Mucosa of descending colon (tissue), 3 donors: Measurements from ENCODE around the gene HSD17B13. TPM values are rescaled to one million over a fixed set of nuclear protein-coding genes. Genes with fewer than 3 reads are reported as not detected.

Experiments used
- ATAC-seq: fragments of 200-7000 bp; cut with Tn5 transposase; one replicate; pipeline ENCODE4 v1.9.1; 2020; ENCODE audit warnings: mild to moderate bottlenecking, moderate library complexity
- DNase-seq, 3 donors: peaks; one replicate each; pipeline ENCODE4 v3.0.0-alpha.2; 2020
- H3K36me3 ChIP-seq: fragments of 200-600 bp; one replicate; pipeline ENCODE4 v1.8.0; 2021; ENCODE audit warnings: low read depth, mild to moderate bottlenecking
- H3K4me1 ChIP-seq: fragments of 200-600 bp; one replicate; pipeline ENCODE4 v1.8.0; 2021; ENCODE audit warnings: low read depth, mild to moderate bottlenecking
- H3K4me3 ChIP-seq: fragments of 200-600 bp; one replicate; pipeline ENCODE4 v1.8.0; 2021; ENCODE audit warnings: mild to moderate bottlenecking
- H3K9me3 ChIP-seq: fragments of 200-600 bp; one replicate; pipeline ENCODE4 v1.8.0; 2021; ENCODE audit warnings: mild to moderate bottlenecking
- CTCF ChIP-seq: fragments of 200-600 bp; IDR thresholded peaks from one replicate; pipeline ENCODE4 v1.8.0; 2022; ENCODE audit warnings: antibody characterized with exemption, mild to moderate bottlenecking
- intact Hi-C, 2 donors: fragments of 100-400 bp; cut with DNase I in 1 of 2; cut with micrococcal nuclease in 1 of 2; formaldehyde crosslinking; loops; one replicate each; pipeline versions ENCODE4 v1.11.0 to v1.11.1; 2022; cut with DNase I, micrococcal nuclease
- total RNA-seq, 3 donors: library from RNA; stranded (reverse); fragmentation: NEBNext Ultra II Directional in 2 of 3; extraction: Animal tissue kit (Norgen Biotek cat#: 25700) in 2 of 3; gene quantifications; one replicate each; pipeline versions ENCODE4 v1.2.1 to v1.2.4, GENCODE V29; 2021 to 2023
- donor health status: DM: no; HTN: no; CAD: no; lungs with moderate emphysema.
- donor health status: DM: no; HTN: no; CAD: no.
- donor health status: DM: no; HTN: yes; CAD: no.

HSD17B13 gene
- total RNA-seq, 3 donors from 2014 or later, result 0.36 to 1.8 (median 0.76) TPM

DNA sequence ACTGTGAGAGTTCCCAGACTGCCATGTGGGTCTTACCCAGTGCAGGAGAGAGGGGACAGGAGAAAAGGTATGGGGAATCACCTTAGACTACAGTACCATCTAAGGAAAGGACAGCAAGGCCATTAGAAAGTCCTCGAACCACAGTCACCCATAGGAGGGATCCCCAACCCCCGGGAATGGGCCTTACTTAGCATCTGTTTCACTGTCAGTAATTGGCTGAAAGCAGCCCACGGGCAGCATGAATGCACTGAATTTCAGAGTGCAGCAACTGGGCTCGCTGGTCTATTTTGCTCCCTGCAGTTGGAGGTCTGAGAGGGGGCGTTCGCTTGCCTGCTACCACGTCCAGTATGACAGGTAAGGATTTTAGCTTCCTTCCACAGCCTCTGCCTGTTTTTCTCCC, 51.9 kb downstream of the HSD17B13 start:
- TF ChIP-seq CTCF, result no peak
- ATAC-seq (no peak), DNase-seq (no peak)
- intact Hi-C loops, result no loop called here
- Histone ChIP-seq H3K4me1 (no peaks in the 10 kb centered on the region), H3K4me3 (no peak overlapping the region), H3K9me3 (no peaks in the 10 kb centered on the region), H3K36me3 (no peaks in the 10 kb centered on the region)

GRCh38 chr4:87270144-87270543, 52.5 kb downstream of the HSD17B13 start:
- no peak for TF ChIP-seq CTCF
- no peaks in the 10 kb centered on the region for H3K9me3 ChIP-seq
- intact Hi-C loops, result no loop called here
- H3K4me1 ChIP-seq, result no peaks in the 10 kb centered on the region
- peak; percentile 62 for ATAC-seq
- no peak overlapping the region for H3K4me3 ChIP-seq
- peak in 1 of 3 donors; percentile 40 for DNase-seq
- no peaks in the 10 kb centered on the region for H3K36me3 ChIP-seq

GRCh38 chr4:87268411-87268810, 54.3 kb downstream of the HSD17B13 start:
- no peak overlapping the region for H3K4me3 ChIP-seq
- H3K36me3 ChIP-seq, result no peaks in the 10 kb centered on the region
- intact Hi-C loops, result no loop called here
- H3K9me3 ChIP-seq, result no peaks in the 10 kb centered on the region
- ATAC-seq, result no peak
- no peak for TF ChIP-seq CTCF
- H3K4me1 ChIP-seq, result no peaks in the 10 kb centered on the region
- no peak for DNase-seq

DNA sequence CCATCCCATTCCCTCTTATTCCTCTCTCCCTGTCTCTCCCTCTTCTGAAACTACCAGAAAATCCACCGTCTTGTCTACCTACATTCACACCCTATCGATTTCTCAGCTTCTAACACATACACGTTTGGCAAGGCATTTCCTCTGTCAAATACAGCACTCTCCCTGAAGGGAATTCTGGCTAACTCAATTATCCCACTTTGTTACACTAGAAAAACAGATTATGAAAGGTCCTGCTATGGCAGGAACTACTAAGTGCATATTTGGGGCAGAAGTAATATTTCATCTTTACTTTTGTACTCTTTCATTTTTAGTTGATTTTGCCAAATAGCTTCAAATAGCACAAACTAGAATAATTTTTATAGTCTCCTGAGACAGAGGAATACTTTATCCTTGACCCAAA, 55.7 kb downstream of the HSD17B13 start:
- peaks cover 8% of the 10 kb centered on the region for H3K9me3 ChIP-seq
- no peak for TF ChIP-seq CTCF
- ATAC-seq (no peak), DNase-seq (no peak)
- no peaks in the 10 kb centered on the region for H3K36me3 ChIP-seq
- no peak overlapping the region for H3K4me3 ChIP-seq
- H3K4me1 ChIP-seq, result no peaks in the 10 kb centered on the region
- intact Hi-C loops, result no loop called here

DNA sequence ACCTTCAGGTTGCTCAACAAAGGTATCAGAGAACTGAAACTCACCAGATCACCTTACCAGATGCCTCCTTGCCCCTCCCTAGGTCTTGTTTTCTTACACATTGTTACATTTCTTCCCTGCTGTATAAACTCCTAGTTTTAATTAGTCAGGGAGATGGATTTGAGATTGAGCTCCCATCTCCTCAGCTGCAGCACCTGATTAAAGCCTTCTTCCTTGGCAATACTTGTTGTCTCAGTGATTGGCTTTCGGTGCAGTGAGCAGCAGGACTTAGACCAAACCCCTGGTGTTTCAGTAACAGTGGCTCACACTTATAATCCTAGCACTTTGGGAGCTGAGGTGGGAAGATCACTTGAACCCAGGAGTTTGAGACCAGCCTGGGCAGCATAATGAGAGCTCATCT, 59.8 kb downstream of the HSD17B13 start:
- TF ChIP-seq CTCF, result no peak
- intact Hi-C loops, result no loop called here

GRCh38 chr4:87260477-87260876, 62.2 kb downstream of the HSD17B13 start:
- no peak for ATAC-seq
- TF ChIP-seq CTCF, result no peak
- intact Hi-C loops, result no loop called here

More for the DNA sequence above, 59.8 kb downstream of the HSD17B13 start:
- no peaks in the 10 kb centered on the region for H3K4me1 ChIP-seq
- H3K36me3 ChIP-seq, result no peaks in the 10 kb centered on the region
- DNase-seq, result no peak
- ATAC-seq, result no peak
- H3K9me3 ChIP-seq, result peaks cover 8% of the 10 kb centered on the region
- no peak overlapping the region for H3K4me3 ChIP-seq

More at GRCh38 chr4:87260477-87260876, 62.2 kb downstream of the HSD17B13 start:
- Histone ChIP-seq H3K36me3 (no peaks in the 10 kb centered on the region), H3K4me3 (no peak overlapping the region), H3K4me1 (no peaks in the 10 kb centered on the region), H3K9me3 (peaks cover 12% of the 10 kb centered on the region)
- DNase-seq, result no peak
